Gastrocnemius medialis (tissue), 4 donors: ENCODE results near the gene NUP85. TPM values are rescaled to one million over a fixed set of nuclear protein-coding genes. Genes with fewer than 3 reads are reported as not detected.
A peak's percentile ranks its signal among the peaks of the same experiment; 100 is the strongest.

Experiments used
- ATAC-seq, 2 donors: fragments of 150-250 bp; one replicate each; pipeline ENCODE4 v1.9.1; 2016
- DNase-seq, 2 donors: peaks; one replicate each; pipeline ENCODE4 v3.0.0-alpha.2; 2019
- H3K27ac ChIP-seq, 4 donors: fragments of 200-600 bp; sonication (generic); 1 replicate in 1 of 4; 2 replicates in 3 of 4; pipeline ENCODE4 v1.5.1; 2016 to 2018; ENCODE audit warnings: mild to moderate bottlenecking in 2 of 4, moderate library complexity in 1 of 4
- H3K27me3 ChIP-seq, 3 donors: fragments of 200-600 bp; sonication (generic) in 2 of 3; 1 replicate in 1 of 3; 2 replicates in 2 of 3; pipeline versions ENCODE4 v1.5.1 to v1.6.0; 2016 to 2019; ENCODE audit warnings: mild to moderate bottlenecking in 1 of 3, moderate library complexity in 1 of 3
- H3K36me3 ChIP-seq, 2 donors: fragments of 200-600 bp; sonication (generic) in 1 of 2; one replicate each; pipeline ENCODE4 v1.5.1; 2017 to 2018
- H3K4me1 ChIP-seq, 2 donors: fragments of 200-600 bp; sonication (generic) in 1 of 2; one replicate each; pipeline ENCODE4 v1.5.1; 2016 to 2017; ENCODE audit warnings: mild to moderate bottlenecking in 2 of 2
- H3K4me3 ChIP-seq, 4 donors: fragments of 200-600 bp; sonication (generic) in 3 of 4; 1 replicate in 1 of 4; 2 replicates in 3 of 4; pipeline ENCODE4 v1.5.1; 2016 to 2019; ENCODE audit warnings: mild to moderate bottlenecking in 2 of 4
- H3K9me3 ChIP-seq, 3 donors: fragments of 200-600 bp; sonication (generic) in 2 of 3; 1 replicate in 1 of 3; 2 replicates in 2 of 3; pipeline ENCODE4 v1.5.1; 2016 to 2019
- CTCF ChIP-seq, 5 experiments: fragments of 450-650 bp in 3 of 5; fragments of 200-600 bp in 2 of 5; sonication (generic) in 2 of 5; IDR thresholded peaks in 4 of 5; conservative IDR thresholded peaks in 1 of 5; 1 replicate in 4 of 5; 2 replicates in 1 of 5; pipeline ENCODE4 v1.5.1; 2016 to 2019; ENCODE audit warnings: antibody characterized with exemption in 5 of 5, mild to moderate bottlenecking in 3 of 5, moderate library complexity in 3 of 5
- POLR2A ChIP-seq, 2 donors: fragments of 450-650 bp; IDR thresholded peaks; one replicate each; pipeline ENCODE4 v1.6.1; 2017; ENCODE audit warnings: antibody characterized with exemption in 2 of 2, mild to moderate bottlenecking in 2 of 2, moderate library complexity in 2 of 2
- in situ Hi-C, 4 donors: fragments of 200-750 bp; cut with MboI; loops; one replicate each; pipeline versions ENCODE4 v1.15.0 to v1.8.0; 2017; ENCODE audit warnings: low sequenced_read_pairs in 4 of 4
- intact Hi-C: fragments of 100-400 bp; cut with DNase I; formaldehyde crosslinking; loops from one replicate; pipeline ENCODE4 v1.15.1; 2023; ENCODE audit warnings: low total_unique reads
- total RNA-seq, 4 donors: library from RNA; depleted of rRNA; stranded (reverse); fragments of >200 nt; gene quantifications; one replicate each; pipeline versions ENCODE4 v1.1.0 to v1.2.3, GENCODE V29; 2016

NUP85 gene
- total RNA-seq, 4 donors from 2014 or later, result 9.4 to 27.7 (median 13.6) TPM

GRCh38 chr17:75231741-75232464 lies 26.4 kb downstream of the NUP85 start:
- in situ Hi-C loops, result no loop called here
- Histone ChIP-seq H3K9me3 (no peaks in the 10 kb centered on the region), H3K4me3 (no peak overlapping the region), H3K36me3 (peaks cover 0 to 67% of the 10 kb centered on the region in 2 donors), H3K27ac (no peak overlapping the region), H3K4me1 (peaks cover 0 to 6% of the 10 kb centered on the region in 2 donors), H3K27me3 (no peaks in the 10 kb centered on the region)
- intact Hi-C loops, result no loop called here
- DNase-seq (no peak), ATAC-seq (no peak)
- TF ChIP-seq CTCF (IDR thresholded peaks at IDR 0.05 in 4 of 5, conservative IDR thresholded peaks at IDR 0.05 in 1 of 5) (no peak), POLR2A (IDR thresholded peaks at IDR 0.05) (no peak)

GRCh38 chr17:75232786-75233185 lies 27.3 kb downstream of the NUP85 start:
- no peaks in the 10 kb centered on the region for H3K9me3 ChIP-seq
- in situ Hi-C loops (no loop called here), intact Hi-C loops (no loop called here)
- H3K27ac ChIP-seq, result no peak overlapping the region
- H3K4me3 ChIP-seq, result no peak overlapping the region
- DNase-seq (no peak), ATAC-seq (no peak)
- peaks cover 0 to 15% of the 10 kb centered on the region in 2 donors for H3K4me1 ChIP-seq
- no peaks in the 10 kb centered on the region for H3K27me3 ChIP-seq
- TF ChIP-seq POLR2A (IDR thresholded peaks at IDR 0.05), result no peak
- no peak for TF ChIP-seq CTCF (IDR thresholded peaks at IDR 0.05 in 4 of 5, conservative IDR thresholded peaks at IDR 0.05 in 1 of 5)
- H3K36me3 ChIP-seq, result peaks cover 0 to 66% of the 10 kb centered on the region in 2 donors

- Histone ChIP-seq H3K36me3 (peaks cover 0 to 78% of the 10 kb centered on the region in 2 donors), H3K27ac (peak overlapping the region; percentile 66 to 87 (median 76)), H3K4me1 (peaks cover 9 to 30% of the 10 kb centered on the region in 2 donors), H3K4me3 (no peak overlapping the region), H3K9me3 (no peaks in the 10 kb centered on the region), H3K27me3 (no peaks in the 10 kb centered on the region)
- ATAC-seq (peak; percentile 70 to 75), DNase-seq (peak; percentile 49 to 83)
- in situ Hi-C loops (no loop called here), intact Hi-C loops (no loop called here)
- TF ChIP-seq POLR2A (IDR thresholded peaks at IDR 0.05), result no peak
- TF ChIP-seq CTCF (IDR thresholded peaks at IDR 0.05 in 4 of 5, conservative IDR thresholded peaks at IDR 0.05 in 1 of 5), result no peak
Measured at GRCh38 chr17:75237100-75238014, 31.9 kb downstream of the NUP85 start.

GRCh38 chr17:75238020-75238580 lies 32.6 kb downstream of the NUP85 start:
- peaks cover 0 to 78% of the 10 kb centered on the region in 2 donors for H3K36me3 ChIP-seq
- no peak for ATAC-seq
- TF ChIP-seq POLR2A (IDR thresholded peaks at IDR 0.05) (no peak), CTCF (IDR thresholded peaks at IDR 0.05 in 4 of 5, conservative IDR thresholded peaks at IDR 0.05 in 1 of 5) (no peak)

More at GRCh38 chr17:75238020-75238580, 32.6 kb downstream of the NUP85 start:
- no peaks in the 10 kb centered on the region for H3K9me3 ChIP-seq
- in situ Hi-C loops (no loop called here), intact Hi-C loops (no loop called here)
- H3K27ac ChIP-seq, result peak overlapping the region; percentile 66 to 87 (median 76)
- no peaks in the 10 kb centered on the region for H3K27me3 ChIP-seq
- no peak overlapping the region for H3K4me3 ChIP-seq
- DNase-seq, result no peak
- H3K4me1 ChIP-seq, result peaks cover 9 to 33% of the 10 kb centered on the region in 2 donors
